HEK293T (cell line): ENCODE data around the gene SERINC3.

Experiments used
- CTCF ChIA-PET: fragments of 350-600 bp; formaldehyde crosslinking; extraction: SDS; loops from one replicate; lab custom pipeline; 2021; ENCODE audit warnings: antibody characterized with exemption, inconsistent platforms; lab: Yijun Ruan, JAX
- POLR2A ChIA-PET: fragments of 350-600 bp; formaldehyde crosslinking; extraction: SDS; loops from one replicate; lab custom pipeline; 2020; ENCODE audit warnings: antibody characterized with exemption, inconsistent platforms; lab: Yijun Ruan, JAX
- DNase-seq: peaks from one replicate; pipeline ENCODE4 v3.0.0; 2012; ENCODE audit warnings: mixed read lengths; ENCODE audit errors: extremely low spot score
- ARNT ChIP-seq: fragments of 450-650 bp; IDR thresholded peaks from 2 replicates; pipeline ENCODE4 v1.6.1; 2017; ENCODE audit warnings: mild to moderate bottlenecking
- BHLHE40 ChIP-seq: fragments of 450-650 bp; IDR thresholded peaks from 2 replicates; pipeline ENCODE4 v1.6.1; 2016; ENCODE audit warnings: mild to moderate bottlenecking, moderate library complexity, borderline replicate concordance
- CTBP1 ChIP-seq: fragments of 450-650 bp; IDR thresholded peaks from 2 replicates; pipeline ENCODE4 v1.6.1; 2016; ENCODE audit warnings: borderline replicate concordance
- ELF4 ChIP-seq: fragments of 450-650 bp; IDR thresholded peaks from 2 replicates; pipeline ENCODE4 v1.6.1; 2017; ENCODE audit warnings: antibody characterized with exemption
- FOXA1 ChIP-seq: fragments of 450-650 bp; IDR thresholded peaks from 2 replicates; pipeline ENCODE4 v1.6.1; 2016; ENCODE audit warnings: mild to moderate bottlenecking
- FOXK2 ChIP-seq: fragments of 450-650 bp; IDR thresholded peaks from 2 replicates; pipeline ENCODE4 v1.6.1; 2016; ENCODE audit warnings: mild to moderate bottlenecking
- FOXM1 ChIP-seq: fragments of 450-650 bp; IDR thresholded peaks from 2 replicates; pipeline ENCODE4 v1.6.1; 2017; ENCODE audit warnings: mild to moderate bottlenecking, borderline replicate concordance
- HDGF ChIP-seq: fragments of 450-650 bp; IDR thresholded peaks from 2 replicates; pipeline ENCODE4 v1.6.1; 2017; ENCODE audit warnings: antibody characterized with exemption, borderline replicate concordance
- L3MBTL2 ChIP-seq: fragments of 450-650 bp; conservative IDR thresholded peaks from 2 replicates; pipeline ENCODE4 v1.6.1; 2016; ENCODE audit warnings: mild to moderate bottlenecking
- LEF1 ChIP-seq: fragments of 450-650 bp; IDR thresholded peaks from 2 replicates; pipeline ENCODE4 v1.6.1; 2017; ENCODE audit warnings: mild to moderate bottlenecking, borderline replicate concordance
- NFRKB ChIP-seq: fragments of 450-650 bp; IDR thresholded peaks from 2 replicates; pipeline ENCODE4 v1.6.1; 2016; ENCODE audit warnings: mild to moderate bottlenecking, moderate library complexity
- SP1 ChIP-seq: fragments of 450-650 bp; IDR thresholded peaks from 2 replicates; pipeline ENCODE4 v1.6.1; 2017
- SUZ12 ChIP-seq: fragments of 450-650 bp; IDR thresholded peaks from 2 replicates; pipeline ENCODE4 v1.6.1; 2016; ENCODE audit warnings: mild to moderate bottlenecking
- TARDBP ChIP-seq: fragments of 450-650 bp; IDR thresholded peaks from 2 replicates; pipeline ENCODE4 v1.6.1; 2016
- ZNF384 ChIP-seq: fragments of 450-650 bp; IDR thresholded peaks from 2 replicates; pipeline ENCODE4 v1.6.1; 2016
- TF ChIP-seq, protein P1 (sequence below): fragments of 450-650 bp; IDR thresholded peaks from 2 replicates; pipeline ENCODE4 v1.6.1; 2016

SERINC3 gene

DNA sequence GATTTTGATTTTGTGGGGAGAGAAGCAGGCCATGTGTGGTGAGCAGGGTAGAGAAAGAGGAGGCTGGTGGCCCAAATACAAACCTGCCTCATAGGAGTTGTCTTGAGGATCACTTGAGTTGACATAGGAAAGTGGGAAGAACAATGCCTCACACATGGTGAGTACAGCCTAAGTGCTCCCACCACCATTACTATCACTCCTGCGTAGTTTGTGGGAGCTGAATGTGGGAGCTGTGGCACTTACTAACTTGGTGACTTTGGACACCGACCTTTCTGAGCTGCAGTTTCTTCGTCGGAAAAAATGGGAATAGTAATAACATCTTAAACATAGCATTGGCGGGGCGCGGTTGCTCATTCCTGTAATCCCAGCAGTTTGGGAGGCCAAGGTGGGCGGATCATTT, 25.5 kb upstream of the SERINC3 start:
- CTCF ChIA-PET, result no interaction called here
- no peak for DNase-seq
- POLR2A ChIA-PET, result no interaction called here
- TF ChIP-seq SP1, result no peak
- TF ChIP-seq ZNF384, result no peak
- no peak for TF ChIP-seq LEF1
- no peak for TF ChIP-seq FOXK2
- no peak for TF ChIP-seq HDGF
- no peak for TF ChIP-seq ARNT
- TF ChIP-seq FOXA1, result no peak
- TF ChIP-seq TARDBP, result no peak
- no peak for TF ChIP-seq BHLHE40
- TF ChIP-seq SUZ12, result no peak
- no peak for TF ChIP-seq FOXM1
- TF ChIP-seq L3MBTL2, result no peak
- no peak for TF ChIP-seq CTBP1
- TF ChIP-seq, protein P1, sequence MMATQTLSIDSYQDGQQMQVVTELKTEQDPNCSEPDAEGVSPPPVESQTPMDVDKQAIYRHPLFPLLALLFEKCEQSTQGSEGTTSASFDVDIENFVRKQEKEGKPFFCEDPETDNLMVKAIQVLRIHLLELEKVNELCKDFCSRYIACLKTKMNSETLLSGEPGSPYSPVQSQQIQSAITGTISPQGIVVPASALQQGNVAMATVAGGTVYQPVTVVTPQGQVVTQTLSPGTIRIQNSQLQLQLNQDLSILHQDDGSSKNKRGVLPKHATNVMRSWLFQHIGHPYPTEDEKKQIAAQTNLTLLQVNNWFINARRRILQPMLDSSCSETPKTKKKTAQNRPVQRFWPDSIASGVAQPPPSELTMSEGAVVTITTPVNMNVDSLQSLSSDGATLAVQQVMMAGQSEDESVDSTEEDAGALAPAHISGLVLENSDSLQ, result no peak
- TF ChIP-seq NFRKB, result no peak
- no peak for TF ChIP-seq ELF4

DNA sequence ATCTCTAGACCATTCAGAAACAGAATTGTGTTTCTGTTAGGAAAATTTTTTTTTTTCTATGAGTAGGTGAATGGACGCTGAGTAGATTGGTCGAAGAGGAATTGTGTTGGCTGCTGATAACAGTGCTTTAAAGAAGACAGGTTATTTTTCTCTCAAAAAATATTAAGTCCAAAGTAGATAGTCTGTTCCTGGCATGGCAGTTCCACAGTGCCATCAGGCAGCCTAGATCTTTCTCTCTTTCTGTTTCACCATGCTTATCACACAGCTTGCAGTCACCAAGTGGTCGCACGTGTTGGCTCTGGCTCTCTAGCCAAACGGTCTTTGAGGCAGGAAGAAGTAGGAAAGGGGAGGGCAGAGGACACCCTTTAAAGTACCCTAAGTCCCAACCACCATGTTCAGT, 22.4 kb upstream of the SERINC3 start:
- POLR2A ChIA-PET, result interaction anchor here (1.3 kb wide), 1 partner anchor 69 kb away, joined by 3 read pairs; the partner anchor contains the start of gene TTPAL
- TF ChIP-seq CTBP1, result no peak
- no peak for TF ChIP-seq LEF1
- TF ChIP-seq BHLHE40, result no peak
- TF ChIP-seq NFRKB, result no peak
- CTCF ChIA-PET, result no interaction called here
- DNase-seq, result no peak

DNA sequence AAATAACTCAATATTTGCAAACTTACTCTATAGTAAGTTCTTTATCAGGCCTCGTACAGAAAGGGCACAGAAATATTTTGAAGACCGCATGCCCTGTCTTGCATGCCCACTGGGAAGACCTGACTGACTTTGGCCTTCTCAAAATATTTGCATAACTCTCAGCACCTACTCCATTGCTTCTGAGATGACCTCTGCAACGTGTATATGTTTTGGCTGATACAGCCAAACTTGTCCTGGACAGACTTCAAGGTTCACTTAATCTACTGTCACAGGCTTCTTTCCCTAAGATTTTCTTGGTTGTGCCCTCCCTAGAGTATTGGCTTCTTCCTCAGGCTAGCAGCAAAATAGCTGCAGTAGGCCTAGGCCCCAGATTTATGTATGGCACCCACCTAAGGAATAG, 21.5 kb upstream of the SERINC3 start:
- DNase-seq, result no peak
- ChIA-PET POLR2A (interaction anchor here (0.6 to 0.8 kb wide), 2 partner anchors 67 to 887 kb away, joined by 3 read pairs; no protein-coding TSS in a partner anchor), CTCF (interaction anchor here (0.7 kb wide), 1 partner anchor 19 kb away, joined by 4 read pairs; no protein-coding TSS in a partner anchor)
- TF ChIP-seq ARNT (no peak), TARDBP (no peak)
- TF ChIP-seq, protein P1, result no peak

DNA sequence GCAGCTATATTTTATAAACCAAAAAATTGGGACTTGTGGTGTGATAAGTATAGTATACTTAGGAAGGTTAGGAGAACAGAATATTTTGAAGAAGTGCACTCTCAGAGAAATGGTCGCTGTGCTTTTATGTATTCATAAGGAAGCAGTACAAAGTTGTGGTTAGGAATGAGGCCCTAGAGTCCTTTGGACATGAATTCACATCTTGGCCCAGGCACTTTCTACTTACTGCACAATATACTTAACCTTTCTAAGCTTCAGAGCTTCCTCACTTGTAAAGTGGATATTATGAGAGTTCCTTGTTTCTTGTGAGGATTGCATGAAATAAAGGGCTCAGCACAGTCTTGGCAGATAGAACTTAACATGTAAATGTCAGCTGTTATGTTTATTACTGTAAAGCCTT, 21.0 kb upstream of the SERINC3 start:
- TF ChIP-seq LEF1 (no peak), BHLHE40 (no peak), SP1 (no peak), TARDBP (no peak), L3MBTL2 (no peak), ZNF384 (no peak), HDGF (no peak), FOXM1 (no peak), CTBP1 (no peak), FOXK2 (no peak), ARNT (no peak), NFRKB (no peak), SUZ12 (no peak), ELF4 (no peak), FOXA1 (no peak)
- TF ChIP-seq, protein P1, result no peak
- no peak for DNase-seq
- ChIA-PET CTCF (interaction anchor here (0.7 kb wide), 1 partner anchor 19 kb away, joined by 4 read pairs; no protein-coding TSS in a partner anchor), POLR2A (interaction anchor here (0.8 to 0.9 kb wide), 2 partner anchors 8 to 67 kb away, joined by 3 read pairs; no protein-coding TSS in a partner anchor)

DNA sequence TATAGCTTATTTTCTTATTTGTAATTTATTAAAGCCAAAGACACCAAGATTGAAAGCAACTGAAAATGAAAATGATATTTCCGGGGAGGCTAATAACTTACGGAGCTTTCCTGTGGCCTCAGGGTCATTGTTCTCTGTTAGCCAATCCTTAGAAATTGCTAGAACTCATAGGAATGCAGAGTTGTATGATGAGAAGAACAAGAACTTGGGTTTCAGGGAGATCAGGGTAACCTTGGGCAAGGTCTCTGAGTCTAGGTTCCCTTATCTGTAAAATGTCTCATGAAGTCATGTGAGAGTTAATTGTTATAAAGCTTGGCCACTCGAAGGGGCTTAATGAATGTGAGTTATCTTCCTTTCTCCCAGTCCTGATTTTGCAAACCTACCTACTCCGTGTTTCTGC, 20.1 kb upstream of the SERINC3 start:
- DNase-seq, result no peak
- TF ChIP-seq FOXM1 (no peak), ELF4 (no peak), SP1 (no peak), SUZ12 (no peak), TARDBP (no peak), L3MBTL2 (no peak), FOXA1 (no peak), ARNT (no peak), LEF1 (no peak), FOXK2 (no peak), CTBP1 (no peak), ZNF384 (no peak), NFRKB (no peak), HDGF (no peak), BHLHE40 (no peak)
- TF ChIP-seq, protein P1, result no peak
- ChIA-PET POLR2A (no interaction called here), CTCF (interaction anchor here (0.6 to 0.8 kb wide), 3 partner anchors 12 to 870 kb away, joined by 3 to 8 read pairs (median 6); no protein-coding TSS in a partner anchor)

DNA sequence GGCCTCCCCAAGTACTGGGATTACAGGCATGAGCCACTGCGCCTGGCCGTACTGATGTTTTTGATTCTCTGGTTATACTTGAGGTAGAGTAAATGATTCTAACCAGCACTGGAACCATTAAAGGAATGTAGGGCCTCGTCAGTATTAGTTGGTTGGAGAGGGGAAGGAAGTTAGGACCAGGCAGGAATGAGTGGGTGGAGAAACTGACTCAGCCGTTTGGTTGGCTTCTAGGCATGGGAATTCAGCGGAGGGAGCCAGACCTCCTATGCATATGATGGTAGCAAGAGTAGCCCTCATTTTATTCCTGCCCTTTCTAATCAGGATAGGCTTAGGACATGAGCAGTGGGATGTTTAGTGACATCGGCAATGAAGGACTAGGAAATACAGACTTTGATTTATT, 19.0 kb upstream of the SERINC3 start:
- POLR2A ChIA-PET, result no interaction called here
- CTCF ChIA-PET, result no interaction called here
- no peak for TF ChIP-seq ARNT
- no peak for TF ChIP-seq L3MBTL2
- no peak for TF ChIP-seq CTBP1

More for the DNA sequence above, 19.0 kb upstream of the SERINC3 start:
- no peak for DNase-seq
